H54 (cell line): ENCODE results near the gene TEKT3.

ENCODE experiments used
- DNase-seq: peaks from one replicate; pipeline ENCODE4 v3.0.0; 2011; ENCODE audit warnings: low spot score, mixed read lengths; ENCODE audit not compliant: insufficient read length
- FAIRE-seq: peaks from 3 replicates; lab custom pipeline; 2011; peaks lifted over from hg19 to GRCh38; lab: Jason Lieb, UNC
- POLR2A ChIP-seq: IDR thresholded peaks from 2 replicates; pipeline ENCODE4 v1.6.1; 2011; ENCODE audit warnings: low read depth, mild to moderate bottlenecking, low read length

Gene TEKT3

DNA sequence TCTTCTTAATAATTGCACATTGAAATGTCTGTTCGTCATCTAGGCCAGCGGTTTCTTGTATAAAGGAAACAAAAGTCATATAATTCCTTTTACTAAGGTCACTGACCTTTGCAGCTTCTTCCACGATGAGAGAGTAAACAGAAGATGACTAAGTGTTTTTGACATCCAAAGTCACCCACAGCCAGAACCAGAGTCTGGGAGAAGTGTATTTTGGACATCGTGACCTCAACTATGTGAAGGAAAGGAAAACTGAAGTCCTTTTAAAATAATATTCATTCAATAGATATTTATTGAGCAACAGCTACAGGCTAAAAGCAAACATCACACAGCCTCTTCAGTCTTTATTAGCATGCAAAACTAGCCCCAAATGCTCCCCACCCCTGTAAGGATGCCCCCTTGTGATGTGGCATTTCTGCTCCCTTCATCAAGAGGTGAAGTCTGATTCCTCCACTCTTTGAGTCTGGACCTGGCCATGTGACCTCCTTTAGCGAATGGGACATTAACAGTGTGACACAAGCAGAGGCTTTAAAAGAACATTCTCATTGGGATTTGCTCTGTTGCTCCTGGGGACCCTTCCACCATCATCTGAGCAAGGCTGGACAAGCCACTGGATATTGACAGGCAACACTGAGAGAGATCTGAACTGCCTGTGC lies 68.1 kb downstream of the TEKT3 start:
- DNase-seq (peak; percentile 40), FAIRE-seq (no peak)
- no peak for TF ChIP-seq POLR2A

DNA sequence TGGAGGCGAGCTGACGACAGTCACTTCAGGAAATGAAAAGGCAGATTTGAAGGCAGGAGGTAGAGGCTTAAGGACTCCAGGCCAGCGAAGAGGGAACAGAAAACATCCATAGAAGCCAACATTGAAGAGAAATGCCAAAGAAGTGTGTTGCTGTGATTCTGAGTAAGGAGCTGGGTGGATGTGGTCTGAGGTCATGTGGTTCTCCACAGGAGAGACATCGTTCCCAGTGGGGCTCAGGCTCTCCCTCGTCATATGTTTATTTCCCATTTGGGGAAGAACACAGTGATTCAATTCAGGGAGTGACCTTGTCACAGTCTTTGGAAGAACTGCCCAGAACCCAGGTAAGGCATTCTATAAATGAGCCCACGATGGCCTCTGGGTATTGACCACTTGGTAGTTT lies 69.7 kb downstream of the TEKT3 start:
- TF ChIP-seq POLR2A, result no peak
- no peak for DNase-seq
- FAIRE-seq, result no peak

GRCh38 chr17:15270628-15271381 lies 70.6 kb downstream of the TEKT3 start:
- no peak for DNase-seq
- TF ChIP-seq POLR2A, result no peak

DNA sequence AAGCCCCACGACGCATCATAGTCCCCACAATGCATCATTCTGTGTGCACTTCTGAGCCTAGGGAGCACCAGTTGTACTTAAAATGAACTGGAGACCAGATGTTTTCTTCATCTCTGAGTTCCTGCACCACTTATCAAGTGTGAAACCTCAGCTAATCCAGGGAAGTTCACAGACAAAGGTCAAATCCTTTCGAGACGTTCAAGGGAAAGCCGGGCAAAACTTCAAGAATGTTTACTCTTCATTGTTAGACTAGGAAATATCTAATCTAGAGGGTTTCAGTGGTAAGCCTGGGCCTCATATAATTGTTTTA lies 71.7 kb downstream of the TEKT3 start:
- FAIRE-seq, result no peak
- no peak for TF ChIP-seq POLR2A

More at GRCh38 chr17:15270628-15271381, 70.6 kb downstream of the TEKT3 start:
- FAIRE-seq, result no peak

DNA sequence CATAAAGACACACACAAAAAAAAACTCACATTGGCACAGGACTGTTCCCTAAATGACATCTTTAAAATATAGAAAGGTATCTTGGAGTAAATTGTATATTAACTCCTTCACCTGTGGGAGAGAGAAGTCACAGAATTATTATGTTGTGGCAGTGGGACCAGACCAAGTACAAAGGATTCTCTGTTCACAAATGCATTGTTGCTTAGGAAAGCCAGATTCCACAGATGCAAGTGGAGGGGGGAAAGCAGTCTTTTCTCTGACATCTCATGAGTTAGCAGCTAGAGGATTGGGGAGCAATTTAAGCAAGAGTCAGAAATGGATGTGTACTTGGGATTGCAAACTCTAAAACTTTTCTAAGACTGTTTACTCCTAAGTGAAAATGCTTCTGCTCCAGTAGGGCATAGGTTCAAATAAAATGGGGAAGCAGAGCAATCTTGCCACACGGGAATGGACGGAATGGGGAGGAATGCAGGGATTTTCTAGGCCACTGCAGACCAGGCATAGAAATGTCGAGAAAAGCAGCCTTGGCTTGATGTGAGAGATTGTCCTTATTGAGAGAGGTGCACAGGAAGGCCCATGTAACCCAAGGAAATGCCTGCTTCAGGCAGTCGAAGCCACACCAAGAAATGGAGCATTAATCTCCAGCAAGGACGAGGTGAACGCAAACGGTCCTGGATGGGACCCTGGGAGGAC lies 72.2 kb downstream of the TEKT3 start:
- FAIRE-seq (no peak), DNase-seq (no peak)
- no peak for TF ChIP-seq POLR2A

More for the DNA sequence above, 71.7 kb downstream of the TEKT3 start:
- no peak for DNase-seq

GRCh38 chr17:15268461-15268860 lies 72.9 kb downstream of the TEKT3 start:
- TF ChIP-seq POLR2A, result no peak
- FAIRE-seq, result no peak
- DNase-seq, result no peak

GRCh38 chr17:15267996-15268395 lies 73.4 kb downstream of the TEKT3 start:
- FAIRE-seq (no peak), DNase-seq (no peak)
- no peak for TF ChIP-seq POLR2A

DNA sequence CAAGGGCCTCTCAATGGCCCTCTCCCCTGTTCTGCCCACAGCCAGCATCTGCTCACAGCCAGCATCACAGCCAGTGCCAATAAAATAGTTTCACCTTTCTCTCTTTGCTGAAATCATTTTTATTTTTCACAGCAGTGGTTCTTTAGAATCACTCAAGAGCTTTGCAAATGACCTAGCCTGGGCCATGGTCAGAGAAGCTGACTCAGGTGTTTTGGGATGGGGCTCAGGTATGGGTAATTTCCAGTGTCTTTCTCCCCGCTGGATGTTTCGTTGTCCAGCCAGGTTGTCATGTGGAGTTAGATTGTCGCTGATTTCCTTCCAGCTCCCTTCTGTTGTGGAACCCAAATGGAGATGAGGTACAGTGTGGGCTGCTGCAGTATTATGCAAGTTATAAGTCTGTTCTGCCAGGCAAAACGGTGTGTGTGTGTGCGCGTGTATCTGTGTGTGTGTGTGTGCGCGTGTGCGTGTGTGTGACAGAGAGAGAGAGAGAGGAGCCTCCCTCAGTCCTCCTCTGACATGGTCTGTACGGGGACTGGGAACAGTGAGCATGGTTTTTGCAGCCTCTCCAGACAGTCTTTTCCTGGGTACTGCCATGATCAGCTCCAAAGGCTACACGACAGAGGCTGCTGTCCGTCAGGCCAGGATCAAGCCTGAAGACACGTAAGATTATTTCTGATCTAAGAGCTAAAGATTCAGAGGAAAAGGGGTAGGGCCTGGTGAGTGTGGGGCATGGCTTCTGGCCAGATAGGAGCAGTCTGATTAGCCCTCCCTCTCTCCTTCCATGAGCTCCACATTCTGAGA lies 74.9 kb downstream of the TEKT3 start:
- no peak for DNase-seq
- no peak for TF ChIP-seq POLR2A
- FAIRE-seq, result no peak

DNA sequence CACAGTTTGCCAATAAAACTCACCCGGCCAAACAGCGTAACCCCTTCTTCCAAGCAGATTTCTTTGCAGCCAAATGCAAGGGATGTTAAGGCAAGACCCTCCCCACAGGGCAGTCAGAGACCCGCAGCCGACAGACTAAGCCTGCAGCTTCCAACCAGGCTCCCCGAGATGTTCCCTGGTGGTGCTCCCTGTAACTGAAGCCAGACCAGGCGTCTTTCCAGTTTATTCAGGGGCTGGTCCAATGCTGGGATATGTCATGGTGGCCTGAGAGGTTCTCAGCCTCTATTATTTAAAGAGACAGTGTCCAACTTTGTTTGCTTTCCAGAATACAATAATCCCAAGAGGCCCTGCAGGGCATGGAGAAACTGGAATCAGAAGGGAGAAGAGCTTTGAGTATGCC lies 76.3 kb downstream of the TEKT3 start, which contains the start of gene PMP22:
PMP22 (minus strand) TSS at position 196 of the 400 bp plus-strand sequence. CDS start 4,599 bp downstream, outside the sequence.
- DNase-seq (no peak), FAIRE-seq (no peak)
- no peak for TF ChIP-seq POLR2A

GRCh38 chr17:15264542-15264941 lies 76.9 kb downstream of the TEKT3 start:
- FAIRE-seq, result no peak
- no peak for TF ChIP-seq POLR2A
- no peak for DNase-seq

DNA sequence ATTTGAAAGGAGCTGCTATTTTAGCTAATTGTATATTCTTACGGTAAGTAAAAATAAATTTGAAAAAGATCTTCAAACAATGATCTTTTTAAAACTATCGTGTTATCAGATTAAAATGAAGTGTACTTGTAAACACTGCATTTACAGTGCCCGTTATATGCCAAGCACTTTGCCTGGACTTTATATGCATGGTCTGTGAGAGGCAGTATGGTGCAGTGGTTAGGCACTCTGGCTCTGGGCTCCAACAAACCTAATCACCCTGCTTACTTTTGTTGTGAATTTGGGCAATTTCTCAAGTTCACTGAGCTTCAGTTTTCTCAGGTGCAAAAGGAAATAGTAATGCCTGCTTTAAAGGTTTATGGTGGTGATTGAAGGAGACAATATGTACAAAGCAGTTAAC lies 77.7 kb downstream of the TEKT3 start:
- FAIRE-seq (no peak), DNase-seq (no peak)
- TF ChIP-seq POLR2A, result no peak

DNA sequence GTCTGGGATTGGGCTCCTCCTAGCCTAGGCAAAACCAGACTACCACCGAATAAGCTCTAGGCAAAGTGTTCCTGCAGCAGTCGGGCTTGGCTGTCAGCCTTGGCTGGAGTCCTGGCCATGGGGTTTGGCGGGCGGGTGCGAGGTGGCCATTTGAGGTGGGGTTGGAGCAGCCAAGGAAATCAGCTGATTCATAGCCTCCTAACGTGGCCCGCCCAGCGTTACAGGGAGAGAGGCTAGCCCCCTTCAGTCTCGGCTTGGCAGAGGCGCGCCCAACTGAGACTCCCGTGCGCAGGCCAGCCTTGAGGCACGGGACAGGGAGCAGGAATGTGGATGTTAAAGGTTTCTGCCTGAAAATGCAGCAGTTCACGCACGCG lies 78.2 kb downstream of the TEKT3 start:
- TF ChIP-seq POLR2A, result no peak; the same call in 1 of the 2 replicates
- DNase-seq, result peak; percentile 58
- FAIRE-seq, result no peak
